HG03442 (cell line): ENCODE measurements around the gene REV3L.

Source experiments
- ATAC-seq: cut with Tn5 transposase; IDR thresholded peaks from one replicate; pipeline ENCODE4 v1.9.1; 2021; ENCODE audit warnings: mild to moderate bottlenecking, moderate library complexity; ENCODE audit not compliant: unreplicated experiment

REV3L gene

DNA sequence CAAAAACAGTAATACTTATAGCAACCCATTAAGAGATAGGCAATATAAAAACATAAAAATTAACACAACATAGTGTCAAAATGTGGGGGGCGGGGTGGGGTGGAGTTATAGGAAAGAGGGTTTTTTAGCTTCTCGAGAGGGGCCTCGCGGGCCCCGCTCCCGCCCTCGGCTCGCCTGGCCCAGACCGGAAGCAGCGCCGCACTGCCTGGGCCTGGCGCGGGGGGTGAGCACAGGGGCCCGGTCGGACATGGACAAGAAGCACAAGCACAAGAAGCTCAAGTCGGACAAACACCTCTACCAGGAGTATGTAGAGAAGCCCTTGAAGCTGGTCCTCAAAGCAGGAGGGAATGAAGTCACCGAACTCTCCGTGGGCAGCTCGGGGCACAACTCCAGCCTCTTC, 53.4 kb downstream of the REV3L start:
- ATAC-seq, result no peak

DNA sequence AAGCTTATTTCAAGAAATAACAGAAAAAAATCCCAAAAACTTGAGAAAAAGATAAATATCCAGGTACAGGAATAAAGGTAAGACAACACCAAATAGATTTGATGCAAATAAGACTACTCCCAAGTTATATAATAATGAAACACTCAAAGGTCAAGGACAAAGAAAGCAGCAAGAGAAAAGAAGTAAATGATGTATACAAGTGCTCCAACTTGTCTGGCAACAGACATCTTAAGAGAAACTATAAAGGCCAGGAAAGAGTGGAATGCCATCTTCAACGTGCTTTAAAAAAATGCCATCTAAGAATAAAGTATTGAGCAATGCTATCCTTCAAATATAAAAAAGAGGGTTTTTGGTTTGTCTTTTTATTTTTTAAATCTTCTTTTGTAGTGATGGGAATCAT, 54.2 kb downstream of the REV3L start:
- ATAC-seq, result no peak

DNA sequence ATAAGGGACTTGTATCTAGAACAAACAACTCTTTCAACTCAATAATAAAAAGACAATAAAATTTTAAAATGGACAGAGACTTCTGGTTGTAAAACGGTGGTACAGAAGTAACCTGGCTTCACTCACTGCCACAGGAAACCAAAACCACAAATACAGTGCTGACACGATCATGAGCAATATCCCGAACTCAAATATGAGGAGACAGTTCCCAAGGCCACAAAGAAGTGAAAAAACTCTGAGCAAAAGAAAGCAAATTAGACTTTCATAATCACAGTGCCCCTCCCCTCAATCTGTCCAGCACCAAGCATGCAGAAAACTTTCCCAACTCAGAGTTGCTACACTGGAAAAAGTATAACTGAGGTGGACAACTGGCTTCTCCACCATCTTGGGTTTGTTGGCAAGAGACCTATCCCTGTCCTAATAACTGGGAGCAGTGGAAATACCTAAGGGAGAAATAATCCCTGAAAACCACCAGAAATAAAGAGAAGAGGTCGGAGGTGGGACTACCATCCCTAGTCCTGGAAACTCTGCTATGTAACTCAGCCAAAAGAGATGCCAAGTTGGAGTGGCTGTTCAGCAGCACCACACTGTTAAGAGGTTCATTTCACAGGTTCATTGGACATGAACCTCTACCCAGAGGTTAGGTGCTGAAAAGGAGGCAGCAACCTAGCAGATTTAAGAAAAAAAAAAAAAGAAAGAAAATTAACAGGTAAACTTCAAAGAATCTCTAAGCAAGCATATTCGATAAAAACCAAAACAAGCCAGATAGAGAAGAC, 55.5 kb downstream of the REV3L start:
- ATAC-seq, result peak; percentile 71

DNA sequence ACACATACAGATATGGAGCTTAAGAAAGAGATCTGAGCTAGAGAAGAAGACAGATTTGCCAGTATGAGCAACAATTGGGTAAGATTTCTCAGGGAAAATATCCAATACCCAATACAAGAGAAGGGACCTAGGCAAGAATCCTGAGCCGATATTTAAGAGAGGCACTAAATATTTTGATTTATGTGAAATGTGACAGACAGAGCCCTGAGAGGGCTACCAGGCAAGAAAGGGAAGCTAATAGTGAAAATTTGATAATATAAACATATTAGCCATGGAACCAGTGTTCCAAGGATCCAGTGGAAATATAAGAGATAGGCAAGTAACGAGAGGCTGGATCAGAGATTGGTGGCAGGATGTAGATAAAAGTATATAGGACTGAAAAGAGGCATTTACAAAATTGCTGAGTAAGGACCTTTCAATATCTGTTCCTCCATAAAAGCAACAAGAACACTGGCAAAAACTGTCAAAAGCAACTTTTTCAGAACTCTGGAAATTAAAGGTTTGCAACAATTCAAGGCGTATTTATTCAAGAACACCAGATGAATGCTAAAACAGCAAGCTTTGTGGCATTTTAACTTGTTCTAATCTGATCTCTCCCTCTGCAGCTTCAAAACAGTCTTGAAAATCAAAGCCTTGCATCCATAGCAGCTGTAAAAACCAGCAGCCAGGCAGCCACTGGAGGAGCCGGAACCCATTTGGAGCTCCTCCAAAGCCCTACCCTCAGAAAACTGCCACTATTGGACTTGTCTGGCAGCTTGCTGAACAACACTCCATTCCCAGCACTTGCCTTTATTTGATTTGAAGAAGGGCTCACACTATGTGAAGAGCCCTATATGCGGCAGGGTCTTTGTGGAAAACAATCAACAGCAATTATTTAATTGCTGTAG, 58.8 kb downstream of the REV3L start:
- no peak for ATAC-seq

DNA sequence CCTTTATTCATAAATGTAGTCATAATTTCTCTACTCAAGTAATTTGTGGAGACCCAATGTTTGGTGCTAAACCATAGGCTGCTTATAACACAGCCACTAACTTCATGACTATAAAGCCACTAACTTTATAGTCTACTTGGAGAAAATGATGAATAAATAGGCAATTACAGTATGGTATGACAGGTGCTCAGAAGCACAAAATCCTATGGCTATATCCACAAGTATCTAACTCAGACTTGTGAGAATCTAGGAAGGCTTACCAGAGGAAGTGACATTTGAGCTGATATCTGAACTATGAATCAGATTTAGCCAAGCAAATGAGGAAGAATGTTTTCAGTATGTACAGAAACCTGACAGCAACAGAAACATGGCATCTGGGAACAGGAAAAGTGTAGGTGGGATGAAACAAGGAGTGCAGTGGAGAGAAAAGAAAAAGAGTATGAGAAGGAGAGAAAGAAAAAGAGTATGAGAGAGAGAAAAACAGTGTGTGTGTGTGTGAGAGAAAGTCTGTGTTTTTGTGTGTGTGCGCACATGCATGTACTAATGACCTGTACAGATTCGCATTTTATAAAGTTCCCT, 59.9 kb downstream of the REV3L start:
- ATAC-seq, result no peak

DNA sequence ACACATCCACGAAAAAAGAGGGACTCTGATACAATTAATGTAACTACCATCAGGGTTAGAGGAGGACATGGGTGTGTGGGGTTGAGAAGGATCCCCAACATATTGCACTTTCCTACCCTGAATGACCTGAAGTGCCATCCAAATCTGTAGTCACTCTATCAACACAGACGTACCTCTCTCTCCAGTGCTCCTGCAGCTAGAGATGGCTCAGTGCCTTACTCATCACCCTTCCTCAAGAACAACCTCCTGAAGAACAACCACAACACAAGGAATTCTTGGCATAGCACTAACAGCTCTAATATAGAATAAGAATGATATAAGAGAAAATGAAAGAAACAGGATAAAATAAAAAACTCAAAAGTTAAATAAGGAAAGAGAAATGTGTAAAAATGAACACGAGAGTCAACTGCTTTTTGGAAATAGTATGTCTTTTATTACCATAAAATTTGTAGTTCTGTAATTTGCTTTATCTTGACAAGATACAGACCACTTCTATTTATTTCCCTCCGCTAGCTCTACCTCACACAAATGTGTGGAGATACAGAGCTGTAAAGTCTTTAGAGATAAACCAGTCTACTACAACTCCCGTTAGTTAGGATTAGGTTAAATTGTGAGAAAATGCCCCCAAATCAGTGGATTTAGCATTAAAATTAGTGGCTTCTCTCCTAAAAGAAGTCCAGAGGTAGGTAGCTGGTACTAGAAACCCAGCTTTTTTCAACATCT, 63.9 kb downstream of the REV3L start:
- ATAC-seq, result no peak

DNA sequence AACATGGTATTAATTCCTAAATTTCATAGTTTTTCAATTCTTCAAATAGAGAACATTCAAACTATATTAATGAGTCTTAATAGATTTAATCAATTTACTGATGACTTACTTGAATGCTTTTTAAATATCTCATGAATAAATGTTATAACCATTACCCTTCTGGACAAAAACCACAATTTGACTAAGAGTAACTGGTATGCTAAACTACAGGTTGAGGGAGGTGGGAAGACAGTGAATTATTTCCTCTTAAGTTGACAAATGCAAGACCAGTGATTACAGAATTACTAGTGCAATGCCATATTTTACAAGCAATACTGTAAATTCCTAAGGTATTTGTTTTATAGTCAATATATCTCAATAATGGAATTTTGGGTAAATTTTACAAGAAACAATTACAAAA, 65.1 kb downstream of the REV3L start:
- no peak for ATAC-seq

DNA sequence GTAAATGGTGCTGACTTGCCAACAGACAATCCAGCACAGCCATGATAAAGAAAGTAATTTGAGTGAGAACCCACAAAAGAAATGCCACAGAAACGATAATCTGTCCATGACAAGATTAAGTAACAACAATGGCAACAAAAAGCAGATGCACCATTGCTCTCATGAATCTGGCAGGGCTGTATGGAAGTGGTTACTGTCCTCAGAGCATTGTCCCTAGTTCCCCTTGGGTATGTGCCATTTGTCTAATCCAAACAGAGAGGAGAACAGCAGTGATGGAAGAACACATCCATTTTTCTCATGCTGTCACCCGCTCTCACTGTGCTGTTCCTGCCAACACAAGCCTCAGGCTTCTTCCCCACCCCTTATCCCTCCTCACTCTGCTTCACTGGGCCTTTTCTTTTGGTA, 65.8 kb downstream of the REV3L start:
- ATAC-seq, result no peak

DNA sequence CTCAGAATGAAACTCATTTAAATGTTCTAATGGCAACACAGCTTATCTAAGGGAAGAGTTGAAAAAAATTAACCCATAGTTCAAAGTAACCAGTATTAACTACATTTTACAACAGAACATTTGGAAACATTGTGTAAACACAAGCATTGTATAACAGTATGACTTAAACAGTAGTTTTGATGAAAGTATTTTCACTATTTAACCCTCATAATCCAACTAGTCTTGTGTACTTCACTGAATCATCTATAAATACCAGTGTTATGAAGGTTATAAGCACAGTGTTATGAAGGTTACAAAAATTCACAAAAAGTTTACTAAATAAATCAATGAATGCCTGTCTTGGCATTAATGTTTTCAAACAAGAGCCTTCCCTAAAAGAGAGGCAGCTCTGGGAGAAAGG, 66.5 kb downstream of the REV3L start:
- no peak for ATAC-seq

DNA sequence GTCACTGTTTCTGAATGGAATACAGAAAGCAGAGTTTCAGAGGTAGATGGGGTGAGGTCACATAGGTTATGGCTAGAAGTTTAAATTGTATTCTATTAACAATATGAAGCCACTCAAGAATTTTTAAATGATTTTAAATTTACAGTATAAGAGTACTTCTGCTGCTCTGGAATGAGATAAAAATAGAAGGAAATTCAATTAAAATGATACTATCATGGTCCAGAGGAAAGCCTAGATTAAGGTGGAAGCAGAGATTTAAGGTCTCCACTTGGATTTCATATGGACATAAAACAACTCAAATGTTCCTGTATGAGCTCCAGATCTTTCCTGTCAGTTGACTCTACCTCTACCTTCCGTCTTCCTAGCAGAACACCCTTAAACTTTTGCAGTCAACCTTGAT, 68.6 kb downstream of the REV3L start:
- no peak for ATAC-seq

DNA sequence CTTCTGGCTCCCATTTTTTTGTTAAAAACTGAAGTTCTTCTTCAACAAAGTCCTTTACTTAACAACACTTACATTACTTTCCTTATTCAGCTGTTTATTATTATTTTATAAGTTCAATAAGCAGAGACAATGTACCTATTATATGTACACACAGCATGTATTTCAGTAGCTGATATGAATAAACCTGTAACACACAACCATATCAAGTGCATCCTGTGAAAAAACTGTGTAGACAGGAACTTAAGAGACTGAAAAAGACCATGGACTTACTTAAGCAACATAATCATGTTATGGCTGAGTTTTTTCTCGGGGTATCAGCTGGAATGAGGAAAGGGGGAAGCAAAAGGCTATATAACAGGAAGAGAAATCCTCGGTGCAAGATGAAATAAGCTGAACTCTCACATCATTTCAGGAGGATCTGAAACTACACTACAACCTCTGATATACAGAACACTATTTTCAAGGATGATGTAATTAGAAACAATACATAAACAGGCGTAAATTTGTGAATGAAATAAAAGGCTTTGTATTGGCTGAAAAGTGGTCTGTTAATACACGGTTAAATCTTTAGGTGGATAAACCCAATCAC, 70.9 kb downstream of the REV3L start:
- ATAC-seq, result peak; percentile 60

DNA sequence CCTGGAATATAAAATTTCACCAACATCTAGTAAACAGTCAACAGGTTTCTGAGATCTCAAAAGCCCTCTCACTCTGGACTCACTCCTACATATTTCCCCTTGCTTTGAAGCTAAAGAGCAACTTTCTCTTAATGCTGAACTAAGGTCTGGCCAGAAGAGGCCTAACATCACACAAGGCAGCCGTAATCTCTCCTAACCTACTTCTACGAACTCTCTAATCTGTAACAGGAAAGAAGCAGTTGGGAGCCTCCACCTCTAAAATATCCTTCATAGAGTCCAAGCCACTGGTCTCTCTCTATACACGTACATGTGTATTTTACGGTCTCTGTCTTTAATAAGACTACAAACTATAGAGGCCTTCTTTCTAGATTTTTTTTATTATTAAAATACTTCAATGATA, 72.0 kb downstream of the REV3L start:
- ATAC-seq, result no peak

DNA sequence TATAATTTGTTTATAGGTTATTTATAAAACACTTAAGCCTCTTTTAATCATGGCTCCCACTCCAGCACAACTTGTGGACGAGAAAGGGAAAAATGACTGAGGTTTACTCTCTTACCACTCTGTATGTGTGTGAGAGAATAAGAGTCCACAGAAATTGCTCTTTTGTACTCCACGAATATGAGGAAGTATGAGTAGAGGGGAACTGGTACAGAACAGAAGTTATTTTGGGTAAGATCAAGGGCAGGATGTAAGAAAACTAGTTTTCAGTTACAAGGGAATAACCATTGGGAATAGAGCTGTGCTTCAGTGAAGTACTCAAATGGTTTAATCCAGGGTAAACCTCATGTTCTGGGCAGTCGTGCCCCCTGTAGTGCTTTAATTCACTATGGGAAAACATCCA, 72.6 kb downstream of the REV3L start:
- ATAC-seq, result no peak

DNA sequence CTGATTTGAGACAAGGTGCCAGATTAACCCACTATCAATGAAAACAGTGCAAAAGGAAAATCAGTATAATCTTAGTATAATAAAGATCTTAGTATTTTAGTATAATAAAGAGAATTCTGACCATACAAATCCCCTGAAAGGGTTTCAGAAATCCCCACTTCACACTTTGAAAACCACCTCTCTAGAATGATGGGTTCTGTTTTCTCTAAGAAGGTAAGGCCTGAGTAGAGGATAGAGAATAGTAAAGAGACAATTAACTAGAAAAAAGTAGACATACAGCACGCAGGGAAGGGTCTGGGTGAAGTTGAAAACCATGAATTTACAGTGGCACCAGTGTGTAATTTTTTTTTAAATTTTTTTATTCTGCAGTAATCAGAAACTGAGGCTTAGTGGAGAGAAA, 73.6 kb downstream of the REV3L start:
- no peak for ATAC-seq

DNA sequence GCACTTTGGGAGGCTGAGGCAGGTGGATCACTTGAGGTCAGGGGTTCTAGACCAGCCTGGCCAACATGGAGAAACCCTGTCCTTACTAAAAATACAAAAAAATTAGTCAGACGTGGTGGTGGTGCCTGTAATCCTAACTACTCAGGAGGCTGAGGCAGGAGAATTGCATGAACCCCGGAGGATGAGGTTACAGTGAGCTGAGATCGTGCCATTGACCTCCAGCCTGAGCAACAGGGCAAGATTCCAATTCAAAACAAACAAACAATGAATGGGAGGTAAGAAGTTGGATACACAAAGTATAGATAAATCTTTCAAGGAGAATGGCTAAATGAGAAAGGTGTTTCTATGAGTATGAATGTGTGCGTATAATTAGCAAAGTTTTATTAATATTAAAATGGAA, 75.3 kb downstream of the REV3L start:
- no peak for ATAC-seq

DNA sequence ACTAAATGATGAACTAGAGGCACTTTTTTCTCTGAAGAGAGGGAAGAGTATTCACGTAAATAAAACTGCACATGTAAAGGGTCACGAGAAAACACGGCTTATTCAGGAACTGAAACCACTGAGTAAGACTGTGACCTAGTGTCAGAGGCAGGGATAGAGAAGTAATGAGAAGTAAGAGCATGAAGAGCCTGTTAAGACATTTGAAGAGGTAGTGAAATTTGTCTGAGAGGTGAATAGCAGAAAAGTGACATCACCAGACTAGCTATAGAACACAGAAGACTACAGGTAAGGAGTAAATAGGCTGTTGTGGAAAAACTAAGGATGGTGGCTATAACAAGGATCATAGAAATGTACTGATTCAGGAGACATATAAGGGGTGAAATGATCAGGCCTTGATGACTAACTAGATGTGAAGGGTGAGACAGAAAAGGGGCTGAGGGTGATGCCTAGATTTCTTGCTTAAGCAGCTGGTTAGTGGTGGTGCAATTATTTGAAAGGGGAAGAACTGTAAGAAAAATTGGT, 76.8 kb downstream of the REV3L start:
- ATAC-seq, result peak; percentile 98

DNA sequence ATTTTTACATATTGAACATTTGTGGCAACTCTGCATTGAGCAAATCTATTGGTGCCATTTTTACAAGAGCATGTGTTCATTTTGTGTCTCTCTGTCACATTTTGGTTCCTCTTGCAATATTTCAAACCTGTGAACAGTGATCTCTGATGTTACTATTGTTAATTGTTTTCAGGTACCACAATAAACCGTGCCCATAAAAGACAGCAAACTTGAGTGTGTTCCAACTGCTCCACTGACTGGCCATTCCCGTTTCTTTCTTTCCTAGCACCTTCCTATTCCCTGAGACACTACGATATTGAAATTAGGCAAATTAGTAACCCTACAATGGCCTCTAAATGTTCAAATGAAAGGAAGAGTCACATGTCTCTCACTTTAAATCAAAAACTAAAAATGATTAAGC, 79.6 kb downstream of the REV3L start:
- ATAC-seq, result no peak

DNA sequence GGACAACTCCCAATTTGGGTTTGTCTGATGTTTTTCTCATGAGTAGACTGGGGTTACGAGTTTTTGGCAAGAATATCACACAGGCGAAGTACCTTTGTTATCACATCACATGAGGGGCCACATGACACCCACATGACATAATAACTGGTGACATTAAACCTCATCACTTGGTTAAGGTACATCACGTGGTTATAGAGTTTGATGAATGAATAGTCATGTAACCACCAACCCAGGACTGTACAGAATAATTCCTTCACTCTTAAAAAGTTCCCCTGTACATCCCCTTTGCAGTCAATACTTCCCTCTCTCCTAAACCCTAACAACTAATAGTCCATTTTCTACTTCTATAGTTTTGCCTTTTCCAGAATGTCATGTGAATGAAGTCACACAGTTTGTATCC, 83.4 kb downstream of the REV3L start:
- ATAC-seq, result no peak

DNA sequence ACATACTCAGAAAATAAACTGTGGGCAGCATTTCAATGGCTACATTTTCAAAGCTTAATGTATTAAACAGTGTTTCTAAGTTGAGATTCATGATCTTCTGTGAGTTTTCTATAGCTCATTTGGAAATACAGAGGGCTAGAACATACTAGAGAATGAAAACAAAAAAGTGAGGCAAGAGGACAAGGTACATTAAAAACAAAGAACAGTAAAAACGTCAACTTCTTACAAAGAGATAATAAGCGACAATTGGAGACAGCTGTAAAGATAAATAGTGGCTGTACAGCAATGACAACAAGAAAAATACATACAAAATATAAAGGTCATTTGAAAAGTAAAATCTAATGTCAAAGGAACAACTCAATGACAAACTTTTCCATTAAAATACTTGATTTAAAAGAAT, 94.3 kb downstream of the REV3L start:
- ATAC-seq, result no peak

DNA sequence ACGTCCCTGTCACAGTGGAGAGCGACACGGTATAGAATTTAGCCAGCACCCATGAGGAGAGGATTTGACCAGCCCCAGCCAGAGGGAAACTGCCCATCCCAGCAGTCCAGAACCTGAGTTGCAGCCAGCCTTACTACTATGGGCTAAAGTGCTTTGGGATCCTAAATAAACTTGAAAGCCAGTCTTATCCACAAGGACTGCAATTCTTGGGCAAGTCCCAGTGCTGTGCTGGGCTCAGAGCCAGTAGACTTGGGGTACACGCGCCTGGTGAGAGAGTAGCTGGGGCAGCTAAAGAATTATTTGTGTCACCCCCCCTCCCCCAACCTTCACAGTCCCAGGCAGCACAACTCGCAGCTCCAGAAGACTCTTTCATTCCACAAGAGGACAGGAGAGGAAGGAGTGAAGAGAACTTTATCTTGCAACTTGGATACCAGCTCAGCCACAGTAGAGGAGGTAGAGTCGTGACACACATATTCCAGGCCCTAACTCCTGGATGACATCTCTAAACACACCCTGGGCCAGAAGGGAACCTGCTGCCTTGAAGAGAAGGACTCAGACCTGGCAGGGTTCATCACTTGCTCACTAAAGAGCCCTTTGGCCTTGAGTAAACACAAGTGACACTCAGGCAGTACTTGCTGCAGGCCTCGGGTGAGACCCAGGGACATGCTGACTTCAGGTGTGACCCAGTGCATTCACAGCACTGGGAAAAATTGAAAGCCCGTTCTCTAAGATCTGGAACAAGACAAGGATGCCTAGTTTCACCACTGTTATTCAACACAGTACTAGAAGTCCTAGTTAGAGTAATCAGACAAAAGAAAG, 100.3 kb downstream of the REV3L start:
- no peak for ATAC-seq
